Activated T-cell treated with anti-CD3 and anti-CD28 coated beads for 48 hours (primary cell): Measurements from ENCODE around the gene CSTPP1.
"Not testable (repeated sequence)": the region's sequence is repeated elsewhere in the genome, so short reads cannot be mapped to it uniquely, and the experiment has no call there.

Experiments used
- DNase-seq: peaks from one replicate; pipeline ENCODE4 v3.0.0-alpha.2; 2020; ENCODE audit warnings: low read depth

Gene CSTPP1

DNA sequence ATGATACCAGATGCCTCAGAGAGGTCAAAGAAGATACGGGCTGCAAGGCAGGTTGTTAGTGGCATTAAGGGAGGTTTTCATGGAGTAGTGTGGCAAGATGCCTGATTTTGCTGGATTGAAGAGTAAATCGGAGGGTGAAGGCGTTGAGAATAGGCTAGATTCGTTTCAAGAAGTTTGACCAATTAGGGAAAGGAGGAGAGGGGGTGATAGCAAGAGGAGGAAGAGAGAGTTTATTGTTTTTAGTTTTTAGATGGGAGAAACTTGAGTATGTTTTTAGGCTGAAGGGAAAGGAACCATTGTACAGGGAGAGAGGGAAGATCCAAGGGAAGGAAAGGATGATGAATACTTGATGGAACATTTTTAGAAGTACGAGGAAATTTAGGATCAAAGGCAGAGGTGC is 16.5 kb downstream of the CSTPP1 start:
- no peak for DNase-seq

DNA sequence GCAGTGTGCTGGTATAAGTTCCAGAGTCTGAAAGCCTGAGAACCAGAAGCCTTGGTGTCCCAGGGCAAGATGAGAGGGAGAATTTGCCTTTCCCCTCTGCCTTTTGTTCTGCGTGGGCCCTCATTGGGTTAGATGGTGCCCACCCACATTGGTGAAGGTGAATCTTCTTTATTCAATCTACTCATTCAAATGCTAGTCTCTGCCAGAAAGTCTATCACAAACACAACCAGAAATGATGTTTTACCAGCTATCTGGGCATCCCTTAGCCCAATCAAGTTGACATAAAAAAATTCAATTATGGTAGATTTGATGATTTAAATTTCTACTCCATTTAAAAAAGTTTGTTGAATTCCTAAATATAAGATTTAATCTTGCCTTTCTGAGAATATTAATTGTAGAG is 22.2 kb downstream of the CSTPP1 start:
- DNase-seq, result no peak

DNA sequence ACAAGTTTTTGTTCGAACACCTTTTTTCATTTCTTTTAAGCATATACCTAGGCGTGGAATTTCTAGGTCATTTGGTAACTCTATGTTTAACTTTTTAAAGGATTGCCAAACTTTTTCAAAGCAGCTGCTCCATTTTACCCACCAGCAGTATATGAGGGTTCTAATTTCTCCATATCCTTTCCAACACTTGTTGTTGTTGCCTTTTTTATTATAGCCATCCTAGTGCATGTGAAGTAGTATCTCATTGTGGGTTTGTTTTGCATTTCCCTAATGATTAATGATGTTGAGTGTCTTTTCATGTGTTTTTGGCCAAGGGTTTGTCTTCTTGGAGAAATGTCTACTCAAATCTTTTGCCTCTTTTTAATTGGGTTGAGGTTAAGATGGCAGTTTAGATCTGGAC is 24.5 kb downstream of the CSTPP1 start:
- no peak for DNase-seq

DNA sequence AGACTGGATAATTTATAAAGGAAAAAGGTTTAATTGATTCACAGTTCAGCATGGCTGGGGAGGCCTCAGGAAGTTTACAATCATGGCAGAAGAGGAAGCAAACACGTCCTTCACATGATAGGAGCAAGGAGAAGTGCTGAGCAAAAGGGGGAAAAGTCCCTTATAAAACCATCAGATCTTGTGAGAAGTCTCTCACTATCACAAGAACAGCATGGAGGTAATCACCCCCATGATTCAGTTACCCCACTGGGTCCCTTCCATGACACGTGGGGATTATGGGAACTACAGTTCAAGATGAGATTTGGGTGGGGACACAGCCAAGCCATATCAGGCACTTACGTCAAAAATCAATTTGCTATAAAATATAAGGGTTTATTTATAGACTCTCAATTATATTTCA is 25.3 kb downstream of the CSTPP1 start:
- not testable (repeated sequence) for DNase-seq

DNA sequence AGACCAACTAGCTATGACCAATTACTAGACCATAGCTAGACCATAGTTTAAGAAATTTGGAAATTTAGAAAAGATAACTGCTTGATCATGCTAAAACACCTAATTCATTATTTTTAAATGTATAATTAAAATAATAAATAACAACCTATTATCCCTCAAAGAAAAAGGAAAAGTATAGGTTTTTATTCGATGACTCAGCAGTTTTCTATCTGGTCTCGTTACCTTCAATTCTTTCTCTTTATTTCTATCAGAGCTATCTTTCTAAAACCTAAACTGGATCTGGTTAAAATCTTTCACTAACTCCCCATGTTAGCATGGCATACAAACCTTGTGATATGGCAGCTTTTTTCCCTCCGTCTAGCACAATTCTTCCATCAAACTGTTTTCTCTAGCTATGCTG is 27.3 kb downstream of the CSTPP1 start:
- DNase-seq, result no peak

DNA sequence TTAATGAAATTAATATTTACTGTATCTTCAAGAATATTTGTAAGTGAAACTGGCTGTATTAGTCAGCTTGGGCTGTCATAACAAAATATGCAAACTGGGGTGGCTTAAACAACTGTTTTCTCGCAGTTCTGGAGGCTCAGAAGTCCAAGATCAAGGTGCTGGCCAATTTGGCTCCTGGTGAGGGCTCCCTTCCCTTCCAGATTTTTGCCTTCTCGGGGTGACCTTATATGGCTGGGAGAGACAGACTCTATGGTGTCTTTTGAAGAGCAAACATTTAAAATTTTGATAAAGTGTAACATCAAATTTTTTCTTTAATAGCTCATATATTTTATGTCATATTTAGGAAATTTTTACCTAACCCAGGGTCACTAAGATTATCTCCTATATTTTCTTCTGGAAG is 30.2 kb downstream of the CSTPP1 start:
- no peak for DNase-seq

DNA sequence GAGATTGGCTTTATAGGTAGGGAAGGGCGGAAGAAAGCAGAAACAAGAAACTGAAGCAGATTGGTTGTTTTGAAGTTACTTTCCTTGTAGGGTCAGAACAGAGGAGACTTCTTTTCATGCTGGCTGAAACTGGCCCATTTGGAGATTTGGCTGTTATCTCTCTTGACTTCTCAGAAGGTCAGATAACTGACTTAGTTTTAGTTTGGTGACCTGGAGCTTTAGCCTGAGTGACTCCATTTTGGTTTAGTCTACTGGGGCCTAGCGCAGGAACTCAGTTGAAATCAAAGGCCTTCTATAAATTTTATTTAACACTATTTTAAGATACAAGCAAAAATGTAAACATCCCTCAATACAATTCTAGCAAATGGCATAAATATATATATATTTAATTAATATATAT is 31.4 kb downstream of the CSTPP1 start:
- no peak for DNase-seq

DNA sequence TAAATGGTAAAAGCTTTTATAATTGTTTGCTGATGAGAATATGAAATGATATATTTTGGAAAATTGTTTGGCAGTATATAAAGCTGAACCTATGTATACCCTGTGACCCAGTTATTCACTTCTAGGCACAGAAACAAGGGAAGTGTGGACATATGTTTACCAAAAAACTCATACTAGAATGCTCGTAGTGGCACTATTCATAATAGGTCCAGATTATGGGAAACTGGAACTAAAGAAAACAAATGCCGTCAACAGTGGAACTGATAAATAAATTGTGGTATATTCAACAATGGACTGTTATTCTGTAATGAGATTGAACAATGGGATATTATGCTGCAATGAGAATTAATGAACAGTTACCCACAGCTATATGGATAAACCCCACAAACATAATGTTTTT is 32.8 kb downstream of the CSTPP1 start:
- no peak for DNase-seq

DNA sequence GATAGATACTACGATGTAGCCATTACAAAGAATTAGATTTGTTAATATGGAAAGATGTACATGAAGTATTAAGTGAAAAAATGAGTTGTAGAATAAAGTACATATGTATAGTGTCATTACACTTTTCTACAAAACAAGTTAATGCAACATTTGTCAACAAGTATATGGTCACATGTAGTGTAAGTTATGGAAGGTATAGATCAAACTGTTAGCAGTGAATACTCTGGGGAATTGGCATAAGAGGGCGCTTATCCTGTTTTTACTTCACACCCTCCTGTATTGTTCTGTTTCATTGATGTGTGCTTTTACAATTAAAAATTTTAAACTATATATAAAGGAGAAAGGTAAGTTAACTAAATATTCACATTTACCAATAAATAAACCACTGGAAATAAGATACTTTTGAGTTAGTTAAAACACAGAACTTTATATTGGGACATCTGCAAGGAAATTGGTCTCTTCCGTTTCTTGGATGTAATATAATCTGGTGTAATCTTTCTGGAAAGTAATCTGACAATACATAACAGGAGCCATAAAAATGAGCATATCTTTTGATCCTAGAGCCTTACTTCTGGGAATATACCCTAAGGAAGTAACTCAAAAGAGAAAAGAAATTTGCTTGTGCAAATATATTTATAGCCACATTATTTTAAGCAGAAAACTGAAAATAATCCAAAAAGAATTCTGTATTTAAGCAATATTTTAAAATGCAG is 34.5 kb downstream of the CSTPP1 start:
- no peak for DNase-seq

DNA sequence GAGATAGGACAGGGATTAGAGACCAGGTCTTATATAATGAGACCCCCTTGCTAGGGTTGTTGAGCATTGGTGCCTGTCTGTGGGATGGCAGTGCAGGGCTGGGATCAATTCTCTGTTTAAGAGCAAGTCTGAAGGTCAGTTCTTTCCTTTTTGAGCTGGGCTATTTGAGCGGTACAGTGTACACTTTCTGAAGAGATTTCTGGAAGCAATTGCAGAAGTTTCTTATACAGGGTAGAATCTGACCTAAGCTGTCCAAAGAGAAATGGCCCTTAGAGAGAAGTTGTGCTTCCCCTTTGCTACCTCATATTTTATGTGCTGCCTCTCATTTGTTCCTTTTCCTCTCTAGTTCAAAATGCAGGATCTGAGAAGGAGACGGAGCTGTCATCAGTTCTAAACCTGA is 35.8 kb downstream of the CSTPP1 start:
- no peak for DNase-seq

DNA sequence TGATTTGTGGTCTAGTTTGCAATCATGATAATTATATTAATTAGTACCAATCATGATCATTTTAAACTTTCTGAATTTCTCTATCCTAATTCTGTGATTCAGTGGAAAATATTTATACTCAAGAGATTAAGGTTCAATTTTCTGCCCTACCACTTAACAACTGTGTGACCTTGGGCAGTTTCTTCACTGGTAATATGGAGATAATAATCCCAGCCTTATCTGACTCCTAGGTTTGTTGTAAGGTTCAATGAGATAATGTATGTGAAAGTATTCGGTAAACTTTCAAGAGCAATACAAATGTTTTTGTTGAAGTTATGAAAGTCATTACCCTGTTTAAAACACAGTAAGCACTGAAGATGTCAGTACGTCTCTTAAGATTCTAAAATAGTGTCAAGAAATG is 36.3 kb downstream of the CSTPP1 start:
- DNase-seq, result no peak

DNA sequence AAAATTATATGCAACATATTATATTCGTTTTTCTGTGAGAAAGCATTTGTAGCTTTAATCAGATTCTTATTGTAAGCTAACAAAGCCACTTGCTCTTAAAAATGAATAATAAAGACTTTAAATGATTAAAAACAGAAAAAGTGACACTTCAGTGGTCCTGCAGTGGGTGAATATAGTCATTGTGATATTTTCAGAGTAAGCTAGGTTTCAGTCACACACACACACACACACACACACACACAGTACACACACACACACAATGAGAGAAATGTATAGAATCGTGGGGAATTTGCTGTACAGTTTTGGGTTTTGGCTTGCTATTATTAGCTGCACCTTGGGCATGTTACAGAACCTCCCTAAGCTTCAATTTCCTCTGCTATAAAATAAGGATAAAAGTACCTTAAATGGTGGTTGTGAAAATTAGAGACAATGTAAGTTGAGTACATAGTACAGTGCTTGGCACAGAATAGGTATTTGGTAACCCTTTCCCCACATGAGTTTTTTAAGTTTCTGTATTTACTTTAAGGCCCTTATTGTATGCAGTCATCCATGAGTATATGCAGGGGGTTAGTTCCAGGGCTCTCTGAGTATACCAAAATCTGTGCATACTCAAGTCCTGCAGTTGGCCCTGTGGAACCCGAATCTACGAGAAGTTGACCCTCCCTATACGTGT is 39.8 kb downstream of the CSTPP1 start:
- DNase-seq, result no peak

DNA sequence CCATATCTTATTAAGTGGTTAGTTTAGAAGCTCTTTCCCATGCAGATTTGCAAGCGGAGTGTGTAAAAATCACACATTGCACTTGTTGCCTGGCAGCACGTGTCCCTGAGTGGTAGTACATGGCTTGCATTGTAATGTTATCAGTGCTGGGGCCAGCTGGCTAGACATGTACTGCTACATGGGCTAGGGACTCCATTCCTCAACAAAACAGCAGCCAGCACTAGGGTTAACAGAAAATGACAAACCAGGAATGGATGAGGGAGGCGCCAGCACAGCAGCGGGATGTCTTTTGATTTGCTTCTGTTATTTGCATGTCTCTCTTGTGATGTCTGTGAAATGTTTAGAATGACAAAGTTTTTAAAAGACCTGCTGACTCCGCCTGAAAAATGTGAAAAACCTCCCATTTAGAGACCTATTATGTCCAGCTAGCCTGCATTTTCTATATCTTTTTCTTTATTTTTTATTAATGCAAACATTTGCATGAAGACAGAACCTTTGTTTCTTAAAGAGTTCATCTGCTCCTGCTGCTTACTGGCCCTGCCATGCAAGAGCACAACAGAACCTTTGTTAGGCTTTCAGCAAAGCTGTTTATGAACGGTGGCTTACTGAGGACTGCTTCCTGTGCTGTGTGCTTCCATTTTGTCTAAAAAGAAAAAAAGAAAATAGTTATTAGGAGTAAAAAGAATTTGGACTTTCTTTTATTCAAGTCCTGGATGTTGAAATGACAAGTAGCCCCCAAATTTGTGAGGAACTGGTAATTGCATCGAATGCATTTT is 40.7 kb downstream of the CSTPP1 start:
- DNase-seq, result no peak

DNA sequence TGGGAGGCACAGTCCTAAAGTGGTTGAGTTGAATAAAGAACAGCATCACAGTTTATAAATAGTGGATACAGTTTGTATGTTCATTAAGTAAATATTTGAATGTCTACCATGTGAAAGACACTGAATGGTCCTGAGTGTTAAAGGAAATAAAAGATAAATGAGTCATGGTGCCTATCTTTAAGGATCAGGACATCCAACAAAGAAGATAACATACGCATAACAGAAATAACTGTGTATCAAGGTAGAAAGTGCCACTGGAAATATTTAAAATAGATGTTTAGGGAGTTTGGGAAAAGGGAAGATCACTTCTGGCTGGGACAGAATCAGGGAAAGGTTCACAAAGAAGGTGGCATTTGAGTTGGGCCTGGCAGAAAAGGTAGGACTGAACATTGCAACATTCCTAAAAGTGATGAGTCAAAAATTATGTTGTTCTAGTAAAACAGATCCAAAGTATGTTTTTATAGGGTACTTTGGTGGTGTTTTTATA is 41.5 kb downstream of the CSTPP1 start:
- no peak for DNase-seq

DNA sequence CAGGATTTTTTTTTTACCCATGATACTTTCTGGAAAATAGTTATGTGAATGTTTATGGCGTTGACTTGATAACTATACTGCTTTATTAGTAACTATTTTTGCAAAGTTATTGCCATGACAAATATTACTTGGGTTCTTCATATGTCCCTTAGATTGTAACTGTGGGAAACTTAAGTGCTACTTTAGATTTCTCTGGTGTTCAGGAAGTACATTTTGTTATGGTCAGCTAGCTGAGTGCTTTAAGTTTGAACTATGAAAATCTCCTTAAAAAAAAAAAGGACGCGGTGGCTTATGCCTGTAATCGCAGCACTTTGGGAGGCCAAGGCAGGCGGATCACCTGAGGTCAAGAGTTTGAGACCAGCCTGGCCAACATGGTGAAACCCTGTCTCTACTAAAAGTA is 42.8 kb downstream of the CSTPP1 start:
- no peak for DNase-seq

DNA sequence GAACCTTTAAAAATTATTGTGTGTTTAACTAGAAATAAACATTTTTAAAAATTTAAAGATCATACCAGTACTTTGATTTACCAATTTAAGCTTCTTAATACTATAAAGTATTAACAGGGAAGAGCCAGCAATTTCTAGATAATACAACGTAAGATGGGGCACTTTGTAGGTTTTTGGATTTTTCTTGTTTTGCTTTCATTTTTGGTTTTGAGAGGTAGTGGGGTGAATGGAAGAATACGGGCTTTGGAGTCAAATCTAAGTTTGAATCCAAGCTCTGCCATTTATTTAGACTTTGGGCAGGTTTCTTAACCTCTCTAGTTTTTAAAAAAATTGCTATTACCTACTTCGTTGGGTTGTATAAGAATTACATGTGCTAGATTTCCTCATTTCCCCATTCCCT is 44.9 kb downstream of the CSTPP1 start:
- DNase-seq, result no peak

DNA sequence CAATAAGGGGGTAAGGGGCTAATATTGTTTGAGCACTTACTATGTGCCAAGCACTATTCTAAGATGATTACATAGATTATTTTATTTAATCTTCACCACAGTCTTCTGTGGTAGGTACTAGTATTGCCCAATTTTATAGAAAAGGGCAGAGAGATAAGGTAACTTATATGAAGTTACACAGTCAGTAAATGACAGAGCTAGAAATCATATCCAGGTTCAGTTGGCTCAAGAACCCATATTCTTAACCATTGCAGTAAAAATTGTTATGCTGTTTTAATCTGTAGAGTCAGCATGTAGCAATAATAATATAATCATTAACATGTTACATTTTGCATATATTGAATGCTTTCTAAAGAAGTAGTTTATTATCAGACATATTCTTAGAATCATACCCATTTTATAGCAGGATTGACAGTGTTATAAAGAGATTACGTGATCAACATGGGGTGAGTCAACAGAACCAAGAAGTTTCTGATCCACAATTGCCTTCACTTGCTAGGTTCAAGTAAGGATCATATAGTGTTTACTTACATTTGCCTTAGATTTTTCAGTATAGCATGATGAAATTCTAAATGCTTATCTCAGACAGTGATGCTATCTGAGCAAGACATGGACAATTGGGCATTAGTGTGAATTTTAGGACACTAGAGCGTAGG is 46.4 kb downstream of the CSTPP1 start:
- DNase-seq, result no peak

DNA sequence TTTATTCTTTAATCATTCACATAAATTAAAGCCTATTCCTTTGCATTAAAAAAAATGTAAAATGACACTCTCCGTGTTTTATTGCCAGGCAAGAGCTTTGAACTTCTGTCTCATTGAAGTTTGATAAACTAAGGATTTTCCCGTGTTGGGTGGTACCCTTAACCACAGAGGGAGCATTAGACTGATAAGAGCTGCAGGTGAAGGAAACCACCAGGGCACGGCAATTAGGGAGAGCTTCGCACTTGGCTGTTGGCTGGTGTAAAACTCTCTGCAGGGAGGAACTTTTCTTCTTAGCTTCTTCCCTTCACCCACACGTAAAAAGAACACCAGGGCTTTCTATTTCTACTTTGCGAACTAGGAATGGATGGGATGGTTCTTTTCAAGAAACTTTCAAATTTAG is 47.0 kb downstream of the CSTPP1 start:
- DNase-seq, result no peak

DNA sequence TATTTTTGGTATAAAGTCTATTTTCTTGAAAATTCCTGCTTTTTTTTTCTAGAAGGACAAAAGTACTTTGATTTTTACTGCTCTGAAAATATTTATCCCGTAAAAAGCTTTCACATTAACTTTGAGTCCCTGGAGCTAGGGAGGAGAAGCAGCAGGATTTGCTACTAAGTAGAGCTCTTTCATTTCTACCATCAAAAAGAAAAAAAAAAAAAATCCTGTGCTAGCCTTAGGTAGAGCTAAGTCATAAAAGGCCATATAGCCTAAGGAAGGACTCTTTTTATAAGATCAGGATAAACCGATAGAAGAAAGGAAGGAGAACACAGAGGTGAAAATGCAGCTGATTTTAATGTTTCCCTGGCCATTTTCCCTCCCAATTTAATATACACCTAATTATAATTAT is 48.0 kb downstream of the CSTPP1 start:
- DNase-seq, result no peak

DNA sequence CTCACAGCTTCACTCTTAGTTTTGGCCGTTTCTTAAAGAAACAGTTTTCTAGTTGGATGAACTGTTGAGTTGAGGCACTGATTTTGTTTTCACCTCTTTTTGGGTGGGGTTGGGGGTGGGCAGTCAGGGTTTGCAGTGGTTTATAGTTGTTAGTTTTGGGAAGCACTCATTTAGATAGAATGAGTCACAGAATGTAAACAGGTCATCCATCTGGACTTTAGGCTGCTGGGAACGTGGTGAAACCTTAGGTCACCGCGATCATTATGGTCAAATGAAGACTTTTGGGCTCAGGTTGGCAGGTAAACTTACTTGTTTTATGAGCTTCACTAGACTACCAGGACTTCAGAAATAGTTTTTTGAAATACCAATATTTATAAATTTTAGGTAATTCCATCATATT is 48.4 kb downstream of the CSTPP1 start:
- DNase-seq, result no peak

DNA sequence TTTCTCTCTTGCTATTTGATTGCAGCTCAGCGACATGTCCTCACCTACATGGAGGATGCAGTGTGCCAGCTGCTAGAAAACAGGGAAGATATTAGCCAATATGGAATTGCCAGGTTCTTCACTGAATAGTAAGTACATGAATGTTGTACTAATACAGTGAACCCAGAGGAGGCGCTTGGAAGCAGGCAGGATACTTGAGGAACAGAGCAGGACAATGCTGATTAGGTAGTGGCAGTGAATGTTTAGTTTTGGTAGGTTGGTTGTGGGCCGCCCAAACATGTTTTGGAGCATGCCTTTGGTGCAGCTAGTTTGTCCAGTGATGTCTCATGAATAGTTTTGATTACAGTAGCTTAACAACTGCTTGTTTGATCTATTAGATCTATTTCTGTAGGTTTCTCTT is 50.6 kb downstream of the CSTPP1 start:
- no peak for DNase-seq

DNA sequence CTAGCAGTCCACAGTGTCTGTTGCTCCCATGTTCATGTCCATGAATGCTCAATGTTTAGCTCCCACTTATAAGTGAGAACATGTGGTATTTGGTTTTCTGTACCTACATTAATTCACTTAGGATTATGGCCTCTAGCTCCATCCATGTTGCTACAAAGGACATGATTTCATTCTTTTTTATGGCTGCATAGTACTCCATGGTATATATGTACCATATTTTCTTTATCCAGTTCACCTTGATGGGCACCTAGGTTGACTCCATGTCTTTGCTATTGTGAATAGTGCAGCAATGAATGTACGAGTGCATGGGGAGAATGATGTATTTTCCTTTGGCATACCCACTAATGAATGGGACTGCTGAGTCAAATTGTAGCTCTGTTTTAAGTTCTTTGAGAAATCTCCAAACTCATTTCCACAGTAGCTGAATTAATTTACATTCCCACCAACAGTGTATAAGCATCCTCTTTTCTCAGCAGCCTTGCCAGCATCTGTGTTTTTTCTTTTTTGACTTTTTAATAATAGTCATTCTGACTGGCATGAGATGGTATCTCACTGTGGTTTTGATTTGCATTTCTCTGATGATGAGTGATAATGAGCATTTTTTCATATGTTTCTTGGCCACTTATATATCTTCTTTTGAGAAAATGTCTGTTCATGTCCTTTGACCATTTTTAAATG is 53.4 kb downstream of the CSTPP1 start:
- DNase-seq, result not testable (repeated sequence)
